ENCODE measurements around the gene VDR.
"Not testable (repeated sequence)": the region's sequence is repeated elsewhere in the genome, so short reads cannot be mapped to it uniquely, and the experiment has no call there.

The VDR gene

GRCh38 chr12:47844264-47845019 lies 60.4 kb downstream of the VDR start:
- no peak for DNase-seq (ENCODE audit: low read depth)
- H3K4me3 ChIP-seq (ENCODE audit: low read depth, low read length) = no peak overlapping the region
- TF ChIP-seq CTCF (IDR thresholded peaks at IDR 0.05; ENCODE audit: low read depth, low read length, missing control alignments) = no peak

- TF ChIP-seq CTCF (IDR thresholded peaks at IDR 0.05; ENCODE audit: low read depth, low read length, missing control alignments) = no peak
- no peak for DNase-seq (ENCODE audit: low read depth)
- no peak overlapping the region for H3K4me3 ChIP-seq (ENCODE audit: low read depth, low read length)
Observed at GRCh38 chr12:47843226-47843980, 61.4 kb downstream of the VDR start.

GRCh38 chr12:47842543-47842942 lies 62.3 kb downstream of the VDR start:
- DNase-seq (ENCODE audit: low read depth) = not testable (repeated sequence)

GRCh38 chr12:47841910-47842309 lies 62.9 kb downstream of the VDR start:
- DNase-seq (ENCODE audit: low read depth) = no peak

More at GRCh38 chr12:47842543-47842942, 62.3 kb downstream of the VDR start:
- H3K4me3 ChIP-seq (ENCODE audit: low read depth, low read length) = not testable (repeated sequence)

GRCh38 chr12:47841501-47841900 lies 63.3 kb downstream of the VDR start:
- TF ChIP-seq CTCF (IDR thresholded peaks at IDR 0.05; ENCODE audit: low read depth, low read length, missing control alignments) = no peak
- H3K4me3 ChIP-seq (ENCODE audit: low read depth, low read length) = no peak overlapping the region
- no peak for DNase-seq (ENCODE audit: low read depth)

More at GRCh38 chr12:47841910-47842309, 62.9 kb downstream of the VDR start:
- TF ChIP-seq CTCF (IDR thresholded peaks at IDR 0.05; ENCODE audit: low read depth, low read length, missing control alignments) = no peak
- H3K4me3 ChIP-seq (ENCODE audit: low read depth, low read length) = no peak overlapping the region

GRCh38 chr12:47840571-47840970 lies 64.2 kb downstream of the VDR start:
- no peak for DNase-seq (ENCODE audit: low read depth)
- H3K4me3 ChIP-seq (ENCODE audit: low read depth, low read length) = no peak overlapping the region
- no peak for TF ChIP-seq CTCF (IDR thresholded peaks at IDR 0.05; ENCODE audit: low read depth, low read length, missing control alignments)

- no peak for DNase-seq (ENCODE audit: low read depth)
- no peak for TF ChIP-seq CTCF (IDR thresholded peaks at IDR 0.05; ENCODE audit: low read depth, low read length, missing control alignments)
- H3K4me3 ChIP-seq (ENCODE audit: low read depth, low read length) = no peak overlapping the region
Observed at GRCh38 chr12:47839214-47839876, 65.4 kb downstream of the VDR start.
